AG08396 (cell line): ENCODE measurements around the gene COL9A1.

Experiments
- DNase-seq: peaks from one replicate; pipeline ENCODE4 v3.0.0; 2012; ENCODE audit warnings: low spot score, mixed read lengths

Gene COL9A1

DNA sequence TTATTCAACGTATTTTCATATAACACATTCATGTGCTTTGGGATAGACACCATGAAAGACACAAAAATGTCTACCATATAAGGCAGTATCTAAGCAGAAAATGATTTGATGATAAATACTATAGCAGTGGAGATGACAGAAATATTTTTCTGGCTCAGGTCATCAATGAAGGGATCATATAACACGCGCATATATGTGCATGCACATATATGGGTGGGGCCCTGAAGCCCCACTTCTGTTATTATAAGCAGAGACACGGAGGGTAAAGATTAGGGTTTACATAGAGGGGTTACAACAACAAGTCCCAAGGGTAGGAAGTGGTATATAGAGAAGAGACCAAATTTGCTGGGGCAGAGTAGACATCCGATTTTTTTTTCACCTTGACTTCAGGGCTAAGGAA is 16.0 kb downstream of the COL9A1 start:
- no peak for DNase-seq

- no peak for DNase-seq
Observed at GRCh38 chr6:70285201-70285600, 17.7 kb downstream of the COL9A1 start.

DNA sequence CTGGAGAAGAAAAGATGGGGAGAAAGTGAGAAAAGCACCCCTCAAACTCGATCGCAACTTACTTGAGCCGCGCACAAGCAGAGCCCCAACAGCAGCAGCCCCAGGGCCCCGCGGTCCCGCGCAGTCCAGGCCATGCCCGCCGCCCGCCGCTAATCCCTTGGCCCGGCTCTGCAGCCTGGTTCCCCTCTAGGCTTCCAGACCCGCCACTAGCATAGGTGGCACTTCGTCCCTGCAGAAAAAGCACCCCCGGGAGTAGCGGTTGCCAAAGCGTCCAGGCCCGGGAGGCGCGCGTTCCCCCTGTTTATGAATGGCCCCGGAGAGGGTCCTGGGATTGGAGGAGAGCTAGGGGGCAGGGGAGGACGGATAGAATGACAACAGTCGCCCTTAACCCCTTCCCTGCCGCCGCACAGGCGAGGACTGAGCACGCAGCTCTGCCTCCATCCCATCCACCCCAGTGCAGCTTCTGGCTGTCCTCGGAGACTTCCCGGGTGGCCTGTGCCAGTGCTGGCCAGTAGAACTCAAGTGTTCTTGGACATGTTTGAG is 19.9 kb downstream of the COL9A1 start:
- no peak for DNase-seq

DNA sequence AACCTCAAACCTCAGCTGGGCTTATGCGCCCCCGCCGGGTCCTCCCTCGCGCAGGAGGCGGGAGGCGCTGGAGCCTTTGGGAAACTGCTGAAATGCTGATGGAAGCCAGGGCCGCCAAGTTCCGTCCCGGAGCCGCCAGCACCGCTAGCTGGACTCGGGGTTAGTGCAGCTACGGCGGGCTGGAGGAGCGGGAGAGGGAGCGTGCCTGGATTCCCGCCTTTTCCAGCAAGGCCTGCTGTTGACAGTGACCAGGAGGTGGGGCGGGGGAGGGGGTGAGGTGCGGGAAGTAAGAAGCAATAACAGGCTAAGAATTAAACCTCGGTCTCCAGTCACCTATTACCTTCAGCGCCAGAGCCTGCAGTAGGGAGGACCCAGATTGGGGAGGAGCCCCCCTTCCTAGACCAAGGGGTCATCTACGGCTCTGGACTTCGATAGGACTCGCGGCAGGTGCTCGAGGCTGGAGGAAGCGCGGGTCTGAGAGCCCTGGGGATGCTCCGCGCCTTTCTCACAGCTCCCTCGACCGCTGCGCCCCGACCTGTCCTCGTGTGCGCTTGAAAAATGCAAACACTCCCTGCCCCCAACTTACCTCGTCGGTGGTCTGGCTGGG is 20.5 kb downstream of the COL9A1 start:
- no peak for DNase-seq

DNA sequence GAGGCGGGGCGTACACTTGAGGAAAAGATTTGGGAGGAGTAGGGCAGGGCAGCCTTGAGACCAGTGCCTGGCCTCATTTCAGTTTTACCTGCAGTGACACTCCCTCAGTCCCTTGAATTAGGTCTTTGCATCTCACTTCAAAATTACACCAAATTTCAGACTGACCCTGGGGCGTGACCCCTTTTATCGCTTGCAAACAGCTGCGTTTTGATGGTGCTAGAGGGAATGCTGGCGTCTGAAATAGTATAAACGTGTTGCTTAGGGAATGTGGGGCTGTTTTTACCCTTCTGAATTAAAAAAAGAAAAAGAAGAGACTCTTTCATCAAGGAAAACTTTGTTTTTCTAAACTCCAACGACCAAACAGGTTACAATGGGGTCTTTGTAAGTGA is 21.0 kb downstream of the COL9A1 start:
- DNase-seq: no peak

- DNase-seq: no peak
Observed at GRCh38 chr6:70280400-70280853, 22.5 kb downstream of the COL9A1 start.

- peak; percentile 13 for DNase-seq
Observed at GRCh38 chr6:70277470-70277869, 25.4 kb downstream of the COL9A1 start.

DNA sequence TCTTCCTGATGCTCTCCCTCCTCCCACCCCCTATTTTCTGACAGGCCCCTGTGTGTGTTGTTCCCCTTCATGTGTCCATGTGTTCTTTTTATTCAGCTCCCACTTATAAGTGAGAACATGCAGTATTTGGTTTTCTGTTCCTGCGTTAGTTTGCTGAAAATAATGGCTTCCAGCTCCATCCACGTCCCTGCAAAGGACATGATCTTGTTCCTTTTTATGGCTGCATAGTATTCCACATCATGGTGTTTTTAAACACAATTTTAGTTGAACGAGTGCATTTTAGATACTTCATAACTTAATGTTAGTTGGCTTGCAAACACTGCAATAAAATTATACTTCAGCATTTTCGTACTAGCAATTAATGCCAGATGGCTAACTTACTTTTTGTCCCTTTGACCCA is 28.5 kb downstream of the COL9A1 start:
- DNase-seq: no peak

- no peak for DNase-seq
Observed at GRCh38 chr6:70272071-70272470, 30.8 kb downstream of the COL9A1 start.

DNA sequence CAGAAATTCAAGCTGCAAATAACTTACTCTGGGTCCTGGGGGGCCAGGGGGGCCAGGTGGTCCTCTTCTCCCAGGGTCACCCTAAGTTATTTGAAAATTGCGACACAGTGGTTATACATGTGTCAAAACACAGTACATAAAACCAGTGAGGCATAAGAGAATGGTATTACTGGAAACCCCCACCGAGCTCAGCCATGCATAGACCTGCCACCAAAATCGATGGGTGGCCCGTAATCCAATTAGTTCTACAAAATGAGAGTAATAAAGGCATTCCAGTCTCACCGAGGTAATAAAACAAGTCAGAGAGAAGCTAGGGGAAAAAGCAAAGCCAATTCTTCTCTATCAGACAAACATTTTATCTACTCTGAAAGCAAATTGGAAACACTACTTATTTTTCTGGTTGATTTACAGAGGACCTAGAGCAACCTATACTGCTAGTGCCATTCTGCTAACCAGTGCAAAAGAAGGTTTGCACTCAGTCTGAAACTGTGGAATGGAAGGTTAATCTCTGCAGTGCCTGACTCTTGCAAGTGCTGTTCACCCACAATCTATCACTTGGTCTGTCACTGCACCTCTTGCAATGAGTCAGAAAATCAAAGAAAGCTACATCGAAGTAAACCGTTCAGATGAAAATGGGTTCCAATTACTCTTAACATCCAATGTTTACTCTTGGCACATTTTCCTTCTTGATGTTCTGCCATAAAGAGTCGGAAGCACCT is 32.4 kb downstream of the COL9A1 start:
- DNase-seq: no peak

- DNase-seq: no peak
Observed at GRCh38 chr6:70266142-70266541, 36.7 kb downstream of the COL9A1 start.

DNA sequence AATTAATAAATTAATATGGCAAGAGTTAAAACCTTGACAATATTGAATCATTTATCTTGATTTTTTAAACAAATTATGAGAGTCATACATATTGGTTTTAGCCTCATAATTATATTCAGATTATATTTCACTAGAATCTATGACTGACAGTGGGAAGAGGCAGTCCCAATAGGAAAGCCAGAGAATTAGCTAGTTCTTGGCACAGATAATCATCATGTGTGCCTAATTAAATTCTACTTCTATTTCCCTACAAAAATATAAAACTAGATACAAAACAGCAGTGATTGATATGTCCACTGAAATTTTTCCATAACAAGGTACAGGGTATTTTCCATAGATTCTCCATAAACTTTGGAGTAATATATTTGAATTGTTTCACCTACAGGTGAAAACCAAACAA is 38.6 kb downstream of the COL9A1 start:
- no peak for DNase-seq

GRCh38 chr6:70258483-70258882 is 44.4 kb downstream of the COL9A1 start:
- DNase-seq: no peak

GRCh38 chr6:70257768-70258273 is 45.1 kb downstream of the COL9A1 start:
- DNase-seq: no peak

GRCh38 chr6:70254784-70255183 is 48.1 kb downstream of the COL9A1 start:
- no peak for DNase-seq

DNA sequence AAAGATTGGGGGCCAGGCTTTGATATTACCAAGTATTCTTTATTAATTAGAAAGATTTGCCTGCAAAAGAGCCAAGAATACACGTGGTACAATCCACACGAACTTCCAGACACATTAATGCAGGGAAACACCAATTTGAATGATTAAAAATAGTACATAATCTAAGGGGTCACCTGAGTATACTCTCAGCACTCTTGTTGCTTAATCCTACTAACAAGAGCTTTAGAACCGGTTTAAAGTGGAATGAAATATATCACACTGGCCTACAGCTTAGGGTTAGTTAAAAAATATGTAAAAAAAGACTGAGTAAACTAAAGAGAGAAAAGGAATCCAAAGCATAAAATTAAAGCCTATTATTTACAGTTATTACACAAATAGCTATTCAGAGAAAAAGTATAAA is 49.0 kb downstream of the COL9A1 start:
- DNase-seq: no peak

DNA sequence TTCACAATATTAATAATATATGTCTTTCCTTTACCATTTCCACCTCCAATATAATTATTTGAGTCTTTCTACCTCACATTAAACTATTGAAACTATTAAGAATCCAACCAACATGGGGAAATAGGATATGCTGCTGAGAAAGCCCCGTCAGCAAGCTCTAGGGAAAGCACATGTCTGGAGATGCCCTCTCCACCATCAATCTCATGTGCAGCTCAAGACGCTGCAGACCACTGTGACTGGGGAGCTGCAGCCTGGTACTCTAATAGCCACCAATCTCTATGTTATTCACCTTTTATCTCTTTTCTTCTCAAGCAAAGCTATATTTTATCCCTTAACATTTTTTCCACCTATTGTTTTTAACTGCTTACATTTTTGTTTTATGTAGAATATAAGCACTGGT is 50.3 kb downstream of the COL9A1 start:
- DNase-seq: no peak

- DNase-seq: no peak
Observed at GRCh38 chr6:70246118-70246517, 56.8 kb downstream of the COL9A1 start.

- DNase-seq: no peak
Observed at GRCh38 chr6:70241991-70242420, 60.9 kb downstream of the COL9A1 start.

- no peak for DNase-seq
Observed at GRCh38 chr6:70241031-70241430, 61.9 kb downstream of the COL9A1 start.

- no peak for DNase-seq
Observed at GRCh38 chr6:70236343-70236742, 66.5 kb downstream of the COL9A1 start.

GRCh38 chr6:70234561-70235236 is 68.2 kb downstream of the COL9A1 start:
- no peak for DNase-seq

GRCh38 chr6:70231311-70231710 is 71.6 kb downstream of the COL9A1 start:
- DNase-seq: no peak
